ENCODE results near the gene ZDHHC15.

DNA sequence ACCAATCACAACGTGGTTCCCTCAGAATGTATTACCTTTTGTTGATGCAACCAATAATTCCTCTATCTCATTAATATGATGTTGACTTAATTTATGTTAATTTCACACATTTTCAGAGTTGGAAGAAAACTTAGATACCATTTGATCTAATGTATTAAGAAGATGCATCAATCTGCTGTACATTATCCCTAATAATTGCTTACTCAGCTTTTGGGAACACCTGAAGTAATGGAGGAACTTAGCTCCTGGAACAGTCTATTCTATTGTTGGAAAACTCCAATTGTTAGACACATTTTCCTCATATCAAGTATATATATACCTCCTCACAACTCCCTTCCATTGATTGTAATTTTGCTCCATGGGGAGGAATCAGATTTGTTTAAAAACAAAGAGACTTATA, 38.9 kb downstream of the ZDHHC15 start:
- TF ChIP-seq EZH2 (IDR thresholded peaks at IDR 0.05; ENCODE audit: borderline replicate concordance, low read length) = no peak
- no peak for TF ChIP-seq CTCF (conservative IDR thresholded peaks at IDR 0.05 in 1 of 2, IDR thresholded peaks at IDR 0.05 in 1 of 2; ENCODE audit: extremely low read depth in 1 of 2, insufficient read depth in 1 of 2, low read depth in 1 of 2, low read length in 2 of 2)

Data from mammary epithelial cell (primary cell).